B cell (primary cell): ENCODE measurements around the gene FZD10. TPM values are rescaled to one million over a fixed set of nuclear protein-coding genes. Genes with fewer than 3 reads are reported as not detected.

Experiments
- ATAC-seq: fragments of 200-7000 bp; cut with Tn5 transposase; one replicate; pipeline ENCODE4 v1.10.0; 2021; ENCODE audit warnings: low read depth, mild to moderate bottlenecking, moderate number of reproducible peaks, moderate library complexity
- CTCF ChIA-PET: fragments of 350-600 bp; sonication (Branson Sonifier 250); formaldehyde crosslinking; loops from one replicate; lab custom pipeline; 2021; ENCODE audit warnings: antibody characterized with exemption, inconsistent platforms; lab: Charles Lee
- POLR2A ChIA-PET: fragments of 350-600 bp; sonication (Branson Sonifier 250); formaldehyde crosslinking; loops from one replicate; lab custom pipeline; 2021; ENCODE audit warnings: antibody characterized with exemption; lab: Charles Lee
- DNase-seq: peaks from one replicate; pipeline ENCODE4 v3.0.0; 2013
- H2AFZ ChIP-seq: 2 replicates; pipeline ENCODE4 v1.6.1; 2012; ENCODE audit warnings: mild to moderate bottlenecking, low read depth, low read length; ENCODE audit not compliant: insufficient read depth, poor library complexity, severe bottlenecking
- H3K27ac ChIP-seq, 2 donors: 1 replicate in 1 of 2; 2 replicates in 1 of 2; pipeline ENCODE4 v1.5.1; 2012 to 2013; ENCODE audit warnings: low read length in 2 of 2, mild to moderate bottlenecking in 2 of 2, moderate library complexity in 1 of 2
- H3K27me3 ChIP-seq, 4 experiments: fragments of 200-600 bp in 1 of 4; sonication (generic) in 1 of 4; replicated peaks in 1 of 4; 1 replicate in 2 of 4; 2 replicates in 2 of 4; pipeline versions ENCODE4 v1.6.1 to v1.7.0; 2013 to 2016; ENCODE audit warnings: low read length in 3 of 4, mild to moderate bottlenecking in 2 of 4, mixed read lengths in 1 of 4, moderate library complexity in 1 of 4; ENCODE audit not compliant: insufficient read depth in 4 of 4, control insufficient read depth in 3 of 4; ENCODE audit errors: control extremely low read depth in 1 of 4
- H3K36me3 ChIP-seq, 2 experiments: replicated peaks in 1 of 2; 1 replicate in 1 of 2; 2 replicates in 1 of 2; pipeline versions ENCODE4 v1.6.1 to v1.7.1; 2013; ENCODE audit warnings: low read length in 1 of 2; ENCODE audit not compliant: insufficient read depth in 2 of 2, control insufficient read depth in 1 of 2; ENCODE audit errors: control extremely low read depth in 1 of 2, extremely low read depth in 1 of 2
- H3K4me1 ChIP-seq, 2 donors: fragments of 200-600 bp in 1 of 2; sonication (generic) in 1 of 2; 1 replicate in 1 of 2; 2 replicates in 1 of 2; pipeline versions ENCODE4 v1.5.1 to v1.6.1; 2013 to 2017; ENCODE audit warnings: low read length in 2 of 2; ENCODE audit not compliant: control insufficient read depth in 2 of 2, insufficient read depth in 2 of 2
- H3K4me2 ChIP-seq: replicated peaks from 2 replicates; pipeline ENCODE3; 2012; ENCODE audit warnings: mild to moderate bottlenecking, low read depth, low read length; ENCODE audit not compliant: poor library complexity, severe bottlenecking
- H3K4me3 ChIP-seq, 5 experiments: fragments of 200-600 bp in 1 of 5; sonication (generic) in 1 of 5; 1 replicate in 3 of 5; 2 replicates in 2 of 5; pipeline versions ENCODE4 v1.5.1 to v1.7.0; 2011 to 2016; ENCODE audit warnings: low read length in 4 of 5, mild to moderate bottlenecking in 4 of 5, low read depth in 2 of 5, control low read depth in 1 of 5, moderate library complexity in 1 of 5; ENCODE audit not compliant: insufficient read depth in 1 of 5; ENCODE audit errors: control extremely low read depth in 1 of 5, extremely low read depth in 1 of 5
- H3K79me2 ChIP-seq: fragments of 200-600 bp; sonication (generic); one replicate; pipeline ENCODE4 v1.6.0; 2016; ENCODE audit warnings: low read length; ENCODE audit not compliant: control insufficient read depth, insufficient read depth
- H3K9ac ChIP-seq: fragments of 200-600 bp; sonication (generic); 2 replicates; pipeline ENCODE4 v1.6.1; 2017; ENCODE audit warnings: mild to moderate bottlenecking, low read length, moderate library complexity
- H3K9me3 ChIP-seq, 3 donors: one replicate each; pipeline versions ENCODE4 v1.6.1 to v1.7.1; 2013; ENCODE audit warnings: low read length in 2 of 3; ENCODE audit not compliant: control insufficient read depth in 2 of 3, insufficient read depth in 1 of 3; ENCODE audit errors: control extremely low read depth in 1 of 3
- H4K20me1 ChIP-seq: 2 replicates; pipeline ENCODE4 v1.6.0; 2012; ENCODE audit warnings: mild to moderate bottlenecking, low read length; ENCODE audit not compliant: insufficient read depth, control insufficient read depth, poor library complexity, severe bottlenecking
- H3K27ac Mint-ChIP-seq: one replicate; pipeline ENCODE4 v1.8.0; 2021; ENCODE audit warnings: mixed read lengths
- H3K27me3 Mint-ChIP-seq: one replicate; pipeline ENCODE4 v1.8.0; 2021; ENCODE audit warnings: mixed read lengths
- H3K4me1 Mint-ChIP-seq: one replicate; pipeline ENCODE4 v1.8.0; 2021; ENCODE audit warnings: mixed read lengths
- H3K4me3 Mint-ChIP-seq: one replicate; pipeline ENCODE4 v1.8.0; 2021; ENCODE audit warnings: mixed read lengths
- H3K9me3 Mint-ChIP-seq: one replicate; pipeline ENCODE4 v1.8.0; 2022; ENCODE audit warnings: mixed read lengths; ENCODE audit not compliant: insufficient read depth
- CTCF ChIP-seq: fragments of 200-600 bp; IDR thresholded peaks from one replicate; pipeline ENCODE4 v1.8.0; 2022; ENCODE audit warnings: antibody characterized with exemption, mild to moderate bottlenecking
- EZH2 ChIP-seq: IDR thresholded peaks from 2 replicates; pipeline ENCODE4 v1.6.1; 2012; ENCODE audit warnings: borderline replicate concordance, low read depth, mild to moderate bottlenecking, moderate library complexity, low read length; ENCODE audit not compliant: insufficient read depth, poor library complexity, severe bottlenecking
- WGBS: methylation state at CpG from one replicate; pipeline ENCODE4 v1.1.5; 2013; ENCODE audit warnings: missing lambda C conversion rate; ENCODE audit not compliant: insufficient coverage; 5-methylcytosine and 5-hydroxymethylcytosine counted together
- intact Hi-C: fragments of 100-400 bp; cut with micrococcal nuclease; formaldehyde crosslinking; loops from one replicate; pipeline ENCODE4 v1.10.0; 2022
- polyA plus RNA-seq: library from polyadenylated mRNA; depleted of rRNA; stranded (reverse); fragments of >200 nt; gene quantifications from 2 replicates; pipeline ENCODE4 v1.2.3, GENCODE V29; 2012
- total RNA-seq, 2 donors: library from RNA; stranded (reverse); fragments of 120-200 nt in 1 of 2; gene quantifications; 1 replicate in 1 of 2; 2 replicates in 1 of 2; pipeline versions ENCODE4 v1.2.3 to v1.2.4, GENCODE V29; 2013 to 2022

FZD10 gene
- total and polyA plus RNA-seq, 2 donors (not counting 1 experiment from before 2014, with no cell fraction given), result not detected

GRCh38 chr12:130158754-130159059, 3.6 kb upstream of the FZD10 start:
- no peak overlapping the region for H3K4me2 ChIP-seq
- H3K4me1 ChIP-seq, result peaks cover 8% of the 10 kb centered on the region in 2 donors
- Mint-ChIP-seq H3K9me3 (no peaks in the 10 kb centered on the region), H3K4me1 (peaks cover 2% of the 10 kb centered on the region), H3K27me3 (peaks cover 29% of the 10 kb centered on the region), H3K4me3 (no peak overlapping the region), H3K27ac (no peak overlapping the region)
- intact Hi-C loops, result no loop called here
- no peak for DNase-seq
- no peaks in the 10 kb centered on the region for H4K20me1 ChIP-seq
- ATAC-seq, result no peak
- no peaks in the 10 kb centered on the region for H3K36me3 ChIP-seq
- POLR2A ChIA-PET, result no interaction called here
- no peak overlapping the region for H3K9ac ChIP-seq
- 26% methylated on average over 4 of the region's 7 CpGs for WGBS
- H2AFZ ChIP-seq, result no peak overlapping the region
- TF ChIP-seq CTCF (no peak), EZH2 (no peak)
- H3K9me3 ChIP-seq, result peaks cover 0 to 34% (median 0%) of the 10 kb centered on the region in 3 donors
- CTCF ChIA-PET, result no interaction called here
- H3K27ac ChIP-seq, result no peak overlapping the region
- H3K79me2 ChIP-seq, result no peaks in the 10 kb centered on the region
- no peak overlapping the region for H3K4me3 ChIP-seq
- H3K27me3 ChIP-seq, result peaks cover 0 to 43% (median 6%) of the 10 kb centered on the region in 4 experiments

GRCh38 chr12:130160306-130160705, 2.0 kb upstream of the FZD10 start:
- Histone ChIP-seq H3K27me3 (peaks cover 0 to 51% (median 7%) of the 10 kb centered on the region in 4 experiments), H3K79me2 (no peaks in the 10 kb centered on the region), H3K4me1 (peaks cover 8% of the 10 kb centered on the region in 2 donors), H4K20me1 (no peaks in the 10 kb centered on the region), H3K36me3 (no peaks in the 10 kb centered on the region), H3K27ac (no peak overlapping the region), H3K9me3 (peaks cover 0 to 34% (median 0%) of the 10 kb centered on the region in 3 donors), H3K4me2 (no peak overlapping the region), H3K9ac (no peak overlapping the region), H2AFZ (no peak overlapping the region), H3K4me3 (no peak overlapping the region)
- TF ChIP-seq CTCF (no peak), EZH2 (no peak)
- POLR2A ChIA-PET, result no interaction called here
- CTCF ChIA-PET, result no interaction called here
- Mint-ChIP-seq H3K27ac (no peak overlapping the region), H3K4me1 (peaks cover 2% of the 10 kb centered on the region), H3K27me3 (peaks cover 29% of the 10 kb centered on the region), H3K9me3 (no peaks in the 10 kb centered on the region), H3K4me3 (no peak overlapping the region)
- ATAC-seq, result no peak
- 0% methylated on average over 1 of the region's 7 CpGs for WGBS
- DNase-seq, result no peak
- intact Hi-C loops, result no loop called here
